ENCODE measurements around the gene PCBP4.

The PCBP4 gene

GRCh38 chr3:51954713-51955112 is 12.5 kb downstream of the PCBP4 start:
- no peak for DNase-seq

GRCh38 chr3:51954105-51954504 is 13.1 kb downstream of the PCBP4 start:
- no peak for DNase-seq

GRCh38 chr3:51953445-51953844 is 13.8 kb downstream of the PCBP4 start:
- DNase-seq: no peak

DNA sequence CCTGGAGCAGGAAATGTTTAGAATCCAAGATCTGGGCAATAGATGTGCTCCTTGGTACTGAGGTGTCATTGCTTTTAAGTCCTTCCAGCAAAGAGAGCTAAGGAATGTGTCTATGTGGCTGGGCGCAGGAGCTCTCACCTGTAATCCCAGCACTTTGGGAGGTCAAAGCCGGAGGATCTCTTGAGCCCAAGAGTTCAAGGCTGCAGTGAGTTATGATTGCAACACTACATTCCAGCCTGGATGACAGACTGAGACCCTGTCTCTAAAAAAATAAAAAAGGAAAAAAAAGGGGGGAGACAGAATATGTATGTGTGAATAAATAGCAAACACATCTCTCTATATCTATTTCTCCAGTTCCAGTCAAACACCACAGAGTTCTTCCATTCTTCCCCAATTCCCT is 16.4 kb downstream of the PCBP4 start:
- no peak for DNase-seq

- no peak for DNase-seq
Observed at GRCh38 chr3:51949121-51949520, 18.1 kb downstream of the PCBP4 start.

GRCh38 chr3:51948016-51948580 is 19.2 kb downstream of the PCBP4 start:
- DNase-seq: no peak

GRCh38 chr3:51947215-51947900 is 19.9 kb downstream of the PCBP4 start:
- DNase-seq: no peak

- no peak for DNase-seq
Observed at GRCh38 chr3:51946796-51947195, 20.5 kb downstream of the PCBP4 start.

- no peak for DNase-seq
Observed at GRCh38 chr3:51945926-51946705, 21.1 kb downstream of the PCBP4 start.

GRCh38 chr3:51945031-51945840 is 22.0 kb downstream of the PCBP4 start:
- no peak for DNase-seq

- no peak for DNase-seq
Observed at GRCh38 chr3:51944451-51945021, 22.7 kb downstream of the PCBP4 start.

DNA sequence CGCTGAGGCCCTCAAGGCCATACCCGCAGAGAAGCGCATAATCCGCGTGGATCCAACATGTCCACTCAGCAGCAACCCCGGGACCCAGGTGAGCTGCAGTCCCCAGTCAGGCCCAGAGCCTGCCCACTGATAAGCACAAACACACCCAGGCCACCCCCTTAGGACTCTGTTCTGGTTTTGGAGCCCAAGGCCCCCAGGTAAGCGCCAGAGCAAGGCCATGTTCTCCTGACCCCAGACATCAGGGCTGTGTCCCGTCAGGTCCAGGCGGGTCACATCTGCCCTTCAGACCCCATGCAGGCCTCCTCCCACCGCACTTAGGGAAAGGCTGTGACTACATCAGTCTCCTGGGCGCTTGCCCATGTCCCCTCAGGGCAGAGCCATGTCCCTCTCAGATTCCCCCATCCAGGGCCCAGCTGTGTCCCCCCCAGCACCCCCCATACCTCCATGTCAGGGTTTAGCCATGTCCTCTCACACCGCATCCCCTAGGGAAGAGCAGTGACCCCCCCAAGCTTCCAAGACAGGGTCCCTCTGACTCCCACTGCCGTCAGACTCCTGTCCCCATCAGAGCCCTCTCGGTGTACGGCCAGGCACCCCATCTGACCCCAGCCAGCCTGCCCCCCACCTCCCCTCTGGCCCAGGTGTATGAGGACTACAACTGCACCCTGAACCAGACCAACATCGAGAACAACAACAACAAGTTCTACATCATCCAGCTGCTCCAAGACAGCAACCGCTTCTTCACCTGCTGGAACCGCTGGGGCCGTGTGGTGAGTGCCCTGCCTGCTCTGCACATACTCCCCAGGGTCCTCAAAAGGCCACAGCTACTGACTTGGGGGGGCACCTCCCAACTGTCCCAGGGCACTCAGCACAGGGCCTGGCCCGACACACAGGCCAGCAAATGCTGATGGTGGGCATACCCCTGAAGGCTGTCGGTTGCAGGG is 23.5 kb downstream of the PCBP4 start:
- DNase-seq: no peak

DNA sequence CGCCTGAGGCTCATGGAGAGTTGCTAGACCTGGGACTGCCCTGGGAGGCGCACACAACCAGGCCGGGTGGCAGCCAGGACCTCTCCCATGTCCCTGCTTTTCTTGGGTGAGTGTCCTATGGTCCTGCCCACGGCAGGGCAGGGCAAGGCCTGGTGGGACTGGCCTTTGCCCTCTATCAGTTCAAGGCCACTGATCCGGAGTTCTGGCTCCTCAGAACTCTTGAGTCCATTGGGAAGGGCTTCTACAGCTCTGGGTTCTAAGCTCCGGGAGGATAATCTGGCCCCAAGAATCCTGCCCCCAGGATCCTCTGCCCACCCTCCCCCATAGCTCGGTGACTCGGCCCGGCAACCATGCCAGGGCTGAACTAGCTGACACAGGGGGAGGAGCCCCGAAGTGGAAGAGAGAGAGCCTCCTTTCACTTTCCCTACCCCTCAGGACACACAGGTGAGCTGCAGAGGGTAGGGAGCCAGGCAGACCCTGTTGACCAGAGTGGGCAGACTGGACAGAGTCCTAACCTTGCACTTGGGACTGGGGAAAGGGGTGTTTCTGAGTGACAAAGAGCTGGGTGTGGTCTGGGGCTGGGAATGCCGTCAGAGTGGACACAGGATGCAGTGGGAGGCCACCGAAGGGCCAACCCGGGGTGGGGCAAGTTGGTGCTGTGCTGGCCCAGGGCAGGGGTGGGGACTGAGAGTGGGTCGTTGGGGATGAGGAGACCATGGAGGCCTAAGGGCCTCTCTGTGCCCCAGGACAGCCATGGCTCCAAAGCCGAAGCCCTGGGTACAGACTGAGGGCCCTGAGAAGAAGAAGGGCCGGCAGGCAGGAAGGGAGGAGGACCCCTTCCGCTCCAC is 24.4 kb downstream of the PCBP4 start:
- DNase-seq: no peak

GRCh38 chr3:51941798-51942602 is 25.3 kb downstream of the PCBP4 start, which contains the start of the genes PARP3 and RRP9:
Gene PARP3 (plus strand): TSS chr3:51942363. CDS start chr3:51943356, 993 bp downstream.
Gene RRP9 (minus strand): TSS chr3:51941904. CDS start chr3:51941867, 37 bp downstream.
- DNase-seq: peak; percentile 95

DNA sequence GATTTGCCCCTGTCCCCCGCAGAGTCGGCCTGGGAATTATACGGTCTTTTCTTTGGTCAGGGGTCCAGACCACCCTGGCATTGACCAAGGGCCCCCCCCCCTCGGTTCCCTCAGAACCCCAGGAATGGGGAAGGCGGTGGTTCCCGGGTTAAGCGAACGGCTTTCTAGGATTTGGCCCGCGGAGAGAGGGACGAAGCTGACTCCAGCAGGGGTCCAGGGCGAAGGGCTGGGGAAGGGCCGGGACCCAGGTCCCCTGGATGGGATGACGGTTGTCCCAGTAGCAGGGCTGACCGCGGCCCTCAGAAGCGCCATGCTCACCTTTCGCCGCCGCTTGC is 25.8 kb downstream of the PCBP4 start:
- no peak for DNase-seq

DNA sequence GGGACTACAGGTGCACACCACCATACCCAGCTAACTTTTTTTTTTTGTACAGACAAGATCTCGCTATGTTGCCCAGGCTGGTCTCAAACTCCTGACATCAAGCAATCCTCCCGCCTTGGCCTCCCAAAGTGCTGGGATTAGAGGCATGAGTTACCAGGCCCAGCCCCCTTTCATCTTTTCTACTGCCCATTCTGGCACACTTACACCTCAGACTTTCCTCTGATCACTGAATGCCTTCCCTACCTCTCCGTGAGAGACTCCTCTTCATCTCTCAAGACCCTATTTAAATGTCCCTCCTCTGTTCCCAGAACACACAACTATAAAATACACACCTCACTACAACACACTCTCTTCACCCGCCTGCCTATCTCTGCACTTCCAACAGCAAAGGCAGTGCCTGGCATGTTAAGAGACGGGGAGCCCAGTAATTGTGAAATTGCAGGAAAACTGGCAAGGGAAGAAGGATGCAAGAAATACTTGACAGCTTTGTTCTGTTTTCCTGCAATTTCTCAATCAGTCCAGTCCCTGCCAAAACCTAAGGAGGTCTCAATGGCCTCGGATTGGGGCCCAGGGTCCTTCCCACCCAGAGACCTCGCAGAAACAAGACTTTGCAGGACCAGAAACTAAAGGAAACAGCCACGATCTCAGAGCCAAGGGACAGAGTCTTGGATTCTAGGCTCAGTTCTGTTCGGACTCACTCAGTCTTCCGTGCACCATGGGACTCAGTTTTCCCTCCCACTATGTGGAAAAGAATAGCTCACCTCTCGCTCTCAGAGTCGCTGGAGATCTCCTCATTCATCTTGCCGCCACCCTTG is 26.4 kb downstream of the PCBP4 start:
- DNase-seq: no peak

DNA sequence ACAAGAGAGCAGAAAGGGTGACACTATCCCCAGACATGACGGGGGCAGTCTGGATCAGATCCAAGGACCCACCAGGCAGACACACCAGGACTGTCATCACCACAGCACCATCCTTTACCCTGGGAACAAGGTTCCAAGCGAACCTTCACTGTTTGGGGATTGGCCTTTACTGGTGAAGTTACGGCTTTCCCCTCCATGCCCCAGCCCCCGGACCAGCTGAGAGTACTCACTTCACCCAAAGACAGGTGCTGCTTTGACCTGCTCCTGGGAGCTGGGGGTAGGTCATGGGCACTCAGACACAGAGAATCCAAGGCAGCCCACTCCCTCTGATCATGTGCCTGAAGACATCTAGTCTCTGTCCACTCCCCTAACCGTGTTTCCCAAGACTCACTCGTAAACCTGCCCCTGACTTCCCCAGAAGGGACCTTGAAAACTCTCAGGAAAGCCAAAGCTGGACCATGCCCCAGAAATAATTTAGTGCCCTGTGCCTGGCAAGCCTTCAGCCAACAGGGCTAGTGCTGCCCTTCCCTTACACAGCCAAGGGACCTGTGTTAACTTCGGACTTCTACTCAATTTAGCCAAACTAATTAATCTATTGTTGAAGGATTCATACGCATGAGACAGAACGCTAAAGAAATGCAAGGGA is 28.4 kb downstream of the PCBP4 start:
- no peak for DNase-seq
